BLaER1 treated with 17β-estradiol and CSF1 and Interleukin-3, amounts not matched to agents 10 nM and 100 nM (cell line): ENCODE measurements around the gene MLPH.

ENCODE experiments used
- H3K27ac ChIP-seq, 11 experiments: shearing (Covaris generic); formaldehyde crosslinking; 2 replicates each; pipeline ENCODE4 v1.8.1; 2022
- H3K27me3 ChIP-seq, 11 experiments: shearing (Covaris generic); formaldehyde crosslinking; 2 replicates each; pipeline ENCODE4 v1.8.1; 2022
- H3K36me3 ChIP-seq, 11 experiments: shearing (Covaris generic); formaldehyde crosslinking; 2 replicates each; pipeline ENCODE4 v1.8.1; 2022
- H3K4me1 ChIP-seq, 10 experiments: shearing (Covaris generic); formaldehyde crosslinking; 2 replicates each; pipeline ENCODE4 v1.8.1; 2022
- H3K4me2 ChIP-seq, 11 experiments: shearing (Covaris generic); formaldehyde crosslinking; 2 replicates each; pipeline ENCODE4 v1.8.1; 2022
- H3K4me3 ChIP-seq, 10 experiments: shearing (Covaris generic); formaldehyde crosslinking; 2 replicates each; pipeline ENCODE4 v1.8.1; 2022
- H3K9ac ChIP-seq, 11 experiments: shearing (Covaris generic); formaldehyde crosslinking; 2 replicates each; pipeline ENCODE4 v1.8.1; 2022
- H3K9me3 ChIP-seq, 11 experiments: shearing (Covaris generic); formaldehyde crosslinking; replicated peaks in 1 of 11; 2 replicates each; pipeline ENCODE4 v1.8.1; 2022
- H4K20me1 ChIP-seq, 11 experiments: shearing (Covaris generic); formaldehyde crosslinking; 2 replicates each; pipeline ENCODE4 v1.8.1; 2022
- Cebpa-rat ChIP-seq, 11 experiments: shearing (Covaris generic); IDR thresholded peaks; 2 replicates each; pipeline ENCODE4 v1.8.1; 2022

Gene MLPH

DNA sequence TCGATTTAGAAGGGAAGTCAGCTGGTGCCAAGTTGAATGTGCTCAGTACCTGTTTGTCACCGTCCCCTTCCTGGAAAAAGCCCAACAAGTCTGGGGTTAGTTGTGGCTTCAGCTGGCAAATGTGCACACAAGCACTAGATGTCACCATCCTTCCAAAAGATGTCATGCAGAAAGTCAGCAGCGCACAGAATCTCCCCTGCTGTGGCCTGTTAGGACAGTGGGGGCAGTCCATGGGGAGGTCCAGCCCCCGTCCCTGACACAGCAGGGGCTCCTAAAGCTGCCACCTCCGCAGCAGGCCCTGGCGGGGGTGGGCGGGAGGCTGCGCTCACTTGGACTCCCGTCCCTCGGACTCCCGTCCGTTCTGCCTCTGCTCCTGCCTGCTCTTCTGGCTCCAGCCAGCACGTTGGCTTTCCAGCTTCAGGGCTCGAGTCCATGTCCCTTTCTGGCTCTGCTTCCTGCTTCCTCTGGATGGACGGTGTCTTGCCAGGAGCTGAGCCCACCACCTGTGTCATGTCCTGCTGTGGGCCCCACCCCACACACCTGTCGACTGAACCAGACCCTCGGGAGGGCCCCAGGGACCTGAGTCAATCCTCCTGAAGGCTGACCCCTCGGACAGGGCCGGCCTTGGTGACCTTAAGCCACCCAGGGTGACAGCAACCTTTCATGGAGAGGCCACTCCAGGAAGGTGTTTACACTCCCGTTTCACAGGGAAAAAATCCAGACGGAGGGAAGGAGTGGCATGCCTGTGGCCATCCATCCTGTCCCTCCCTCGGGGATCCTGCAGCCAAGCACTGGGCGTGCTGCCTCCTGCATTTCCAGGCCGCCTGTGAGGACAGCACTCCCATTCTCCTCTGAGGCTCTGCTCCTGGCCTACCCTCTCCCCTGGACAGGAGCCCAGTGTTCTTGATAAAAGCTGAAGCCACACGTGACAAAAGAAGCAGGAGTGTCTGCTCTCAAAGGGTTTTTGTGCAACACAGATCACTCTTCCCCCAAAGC is 95.0 kb downstream of the MLPH start:
- Histone ChIP-seq H3K4me2 (peak overlapping the region in 10 of 11 experiments; percentile 2 to 45 (median 24); a peak in 15 of 22 replicates), H3K9ac (peak overlapping the region in 4 of 11 experiments; percentile 1 to 17 (median 8); a peak in 1 of 22 replicates), H3K9me3 (no peaks in the 10 kb centered on the region), H3K27ac (peak overlapping the region in 2 of 11 experiments; percentile 7 to 14; a peak in 3 of 22 replicates), H3K27me3 (no peaks in the 10 kb centered on the region), H3K36me3 (peaks cover 2 to 64% (median 32%) of the 10 kb centered on the region in 11 experiments; a peak in 19 of 22 replicates), H3K4me1 (peaks cover 42 to 70% (median 63%) of the 10 kb centered on the region in 10 experiments), H4K20me1 (peaks cover 0 to 49% (median 5%) of the 10 kb centered on the region in 11 experiments; a peak in 8 of 22 replicates), H3K4me3 (no peak overlapping the region)
- TF ChIP-seq Cebpa-rat (IDR thresholded peaks at IDR 0.05): no peak

DNA sequence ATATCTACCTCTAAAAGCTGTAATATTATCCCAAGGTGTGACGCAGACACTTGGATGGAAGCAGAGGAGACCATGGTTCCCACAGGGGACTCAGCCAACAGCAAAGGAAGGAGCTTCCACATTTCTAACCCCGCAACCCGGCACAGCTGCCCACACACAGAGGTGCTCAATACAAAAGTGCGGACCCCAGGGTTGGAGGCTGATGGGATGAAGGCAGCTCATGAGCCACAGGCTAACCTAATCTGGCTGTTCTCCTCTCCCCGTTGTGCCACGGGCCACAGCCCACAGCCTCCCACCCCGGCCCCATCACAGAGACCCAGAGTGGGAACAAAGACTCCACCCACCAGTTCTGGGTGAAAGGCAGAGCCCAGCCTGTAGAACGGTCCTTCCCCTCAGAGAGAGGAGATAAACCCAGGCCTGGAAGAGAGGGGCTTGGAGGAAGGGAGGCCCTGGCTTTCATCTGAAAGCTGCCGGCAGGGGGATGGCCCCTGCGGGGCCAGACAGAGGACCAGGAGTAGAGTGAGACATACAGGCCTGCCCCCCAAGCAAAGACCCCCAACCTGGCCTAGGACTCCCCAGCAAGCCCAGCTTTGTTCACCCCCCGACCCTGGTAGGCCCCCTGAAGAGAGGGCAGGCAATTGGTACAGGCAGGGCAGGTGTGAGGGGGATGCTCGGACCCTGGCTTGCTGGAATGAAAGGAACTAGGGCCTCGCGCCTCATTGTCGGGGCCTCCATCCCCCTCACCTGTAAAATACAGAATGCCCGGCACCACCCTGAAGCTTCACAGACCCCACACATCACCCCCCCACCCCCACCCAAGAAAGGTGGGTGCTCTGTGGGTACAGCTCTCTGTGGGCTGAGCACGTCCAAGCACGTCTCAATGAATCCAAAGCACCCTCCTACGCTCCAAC is 96.6 kb downstream of the MLPH start:
- no peak for TF ChIP-seq Cebpa-rat (IDR thresholded peaks at IDR 0.05)
- peak overlapping the region; percentile 9 to 96 (median 65); a peak in 18 of 22 replicates for H3K4me2 ChIP-seq
- peak overlapping the region in 3 of 11 experiments; percentile 28 to 35 (median 32); a peak in 3 of 22 replicates for H3K9ac ChIP-seq
- H3K9me3 ChIP-seq: peaks cover 0 to 6% (median 0%) of the 10 kb centered on the region in 11 experiments; a peak in 3 of 22 replicates
- H4K20me1 ChIP-seq: peaks cover 0 to 43% (median 5%) of the 10 kb centered on the region in 11 experiments; a peak in 8 of 22 replicates
- no peak overlapping the region; a peak in 1 of 22 replicates for H3K27ac ChIP-seq
- peaks cover 0 to 64% (median 27%) of the 10 kb centered on the region in 11 experiments; a peak in 16 of 22 replicates for H3K36me3 ChIP-seq
- no peaks in the 10 kb centered on the region for H3K27me3 ChIP-seq
- no peak overlapping the region for H3K4me3 ChIP-seq
- H3K4me1 ChIP-seq: peaks cover 57 to 86% (median 79%) of the 10 kb centered on the region in 10 experiments

DNA sequence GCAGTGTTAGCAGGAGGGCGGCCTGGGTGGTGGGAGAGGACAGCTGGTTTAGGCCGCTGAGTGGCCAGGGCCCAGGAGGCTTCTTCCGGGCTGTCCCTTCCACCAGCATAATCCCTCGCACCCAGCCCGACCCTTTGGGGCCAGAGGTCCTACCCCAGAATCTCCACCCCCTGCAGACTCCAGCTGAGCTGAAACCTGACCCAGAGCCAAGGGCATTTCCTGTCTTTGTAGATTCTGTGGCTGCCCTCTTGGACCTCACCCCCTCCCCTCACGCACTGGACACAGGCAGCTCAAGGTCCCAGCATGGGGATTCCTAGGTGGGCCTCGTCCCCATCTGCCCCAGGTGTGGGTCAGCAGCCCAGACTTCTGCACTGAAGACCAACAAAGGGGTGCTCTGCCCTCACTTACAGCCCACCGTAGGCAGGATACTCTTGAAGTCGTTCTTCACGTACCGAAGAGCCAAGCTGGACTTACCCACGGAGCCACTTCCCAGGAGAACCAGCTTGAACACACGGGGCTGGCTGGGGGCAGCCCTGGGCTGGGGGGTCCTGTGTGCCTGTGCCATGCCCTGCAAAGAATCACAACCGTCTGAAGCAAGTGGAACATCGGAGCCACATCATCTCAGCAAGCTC is 98.7 kb downstream of the MLPH start:
- H3K4me3 ChIP-seq: no peak overlapping the region
- peaks cover 0 to 43% (median 5%) of the 10 kb centered on the region in 11 experiments; a peak in 8 of 22 replicates for H4K20me1 ChIP-seq
- H3K4me2 ChIP-seq: peak overlapping the region; percentile 59 to 99 (median 93)

DNA sequence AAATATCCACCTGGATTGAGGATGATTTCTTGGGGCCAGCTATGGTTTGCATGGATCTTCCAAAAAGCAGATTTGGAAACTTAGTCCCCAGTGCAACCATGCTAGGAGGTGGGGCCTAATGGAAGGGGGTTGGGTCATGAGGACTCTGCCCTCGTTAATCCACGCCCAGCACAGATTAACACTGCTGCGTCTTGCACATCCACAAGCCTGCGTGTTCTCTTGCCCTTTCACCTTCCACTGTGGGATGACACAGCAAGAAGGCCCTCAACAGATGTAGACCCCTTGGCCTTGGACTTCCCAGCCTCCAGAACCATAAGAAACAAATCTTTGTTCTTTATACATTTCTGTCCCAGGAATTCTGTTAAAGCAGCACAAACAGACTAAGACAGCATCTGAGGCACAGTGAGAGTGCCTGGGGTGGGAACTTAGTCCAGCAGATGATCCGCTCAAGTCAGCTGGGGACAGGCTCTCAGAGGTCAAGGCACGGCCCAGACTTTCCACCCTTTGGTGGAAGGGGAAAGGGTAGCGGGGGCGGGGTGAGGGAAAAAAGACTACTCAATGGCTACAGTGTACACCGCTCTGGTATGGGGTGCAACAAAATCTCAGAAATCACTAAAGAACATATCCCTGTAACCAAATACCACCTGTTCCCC is 101.1 kb downstream of the MLPH start:
- H3K9me3 ChIP-seq: peaks cover 0 to 6% (median 0%) of the 10 kb centered on the region in 11 experiments; a peak in 3 of 22 replicates
- H3K4me2 ChIP-seq: peak overlapping the region; percentile 59 to 99 (median 93); a peak in 20 of 22 replicates
- H3K27me3 ChIP-seq: no peaks in the 10 kb centered on the region
- H3K9ac ChIP-seq: no peak overlapping the region
- peaks cover 82 to 100% (median 99%) of the 10 kb centered on the region in 10 experiments for H3K4me1 ChIP-seq
- H4K20me1 ChIP-seq: peaks cover 0 to 30% (median 0%) of the 10 kb centered on the region in 11 experiments; a peak in 7 of 22 replicates
- H3K36me3 ChIP-seq: peaks cover 0 to 39% (median 15%) of the 10 kb centered on the region in 11 experiments; a peak in 12 of 22 replicates
- no peak for TF ChIP-seq Cebpa-rat (IDR thresholded peaks at IDR 0.05)
- no peak overlapping the region for H3K4me3 ChIP-seq
- H3K27ac ChIP-seq: no peak overlapping the region

More for the DNA sequence above, 98.7 kb downstream of the MLPH start:
- peaks cover 0 to 6% (median 0%) of the 10 kb centered on the region in 11 experiments; a peak in 3 of 22 replicates for H3K9me3 ChIP-seq
- peak overlapping the region in 1 of 11 experiments; percentile 34; a peak in 1 of 22 replicates for H3K27ac ChIP-seq
- no peak for TF ChIP-seq Cebpa-rat (IDR thresholded peaks at IDR 0.05)
- H3K4me1 ChIP-seq: peaks cover 59 to 95% (median 90%) of the 10 kb centered on the region in 10 experiments
- no peaks in the 10 kb centered on the region for H3K27me3 ChIP-seq
- peaks cover 0 to 54% (median 22%) of the 10 kb centered on the region in 11 experiments; a peak in 12 of 22 replicates for H3K36me3 ChIP-seq
- peak overlapping the region in 5 of 11 experiments; percentile 11 to 38 (median 17); a peak in 5 of 22 replicates for H3K9ac ChIP-seq

DNA sequence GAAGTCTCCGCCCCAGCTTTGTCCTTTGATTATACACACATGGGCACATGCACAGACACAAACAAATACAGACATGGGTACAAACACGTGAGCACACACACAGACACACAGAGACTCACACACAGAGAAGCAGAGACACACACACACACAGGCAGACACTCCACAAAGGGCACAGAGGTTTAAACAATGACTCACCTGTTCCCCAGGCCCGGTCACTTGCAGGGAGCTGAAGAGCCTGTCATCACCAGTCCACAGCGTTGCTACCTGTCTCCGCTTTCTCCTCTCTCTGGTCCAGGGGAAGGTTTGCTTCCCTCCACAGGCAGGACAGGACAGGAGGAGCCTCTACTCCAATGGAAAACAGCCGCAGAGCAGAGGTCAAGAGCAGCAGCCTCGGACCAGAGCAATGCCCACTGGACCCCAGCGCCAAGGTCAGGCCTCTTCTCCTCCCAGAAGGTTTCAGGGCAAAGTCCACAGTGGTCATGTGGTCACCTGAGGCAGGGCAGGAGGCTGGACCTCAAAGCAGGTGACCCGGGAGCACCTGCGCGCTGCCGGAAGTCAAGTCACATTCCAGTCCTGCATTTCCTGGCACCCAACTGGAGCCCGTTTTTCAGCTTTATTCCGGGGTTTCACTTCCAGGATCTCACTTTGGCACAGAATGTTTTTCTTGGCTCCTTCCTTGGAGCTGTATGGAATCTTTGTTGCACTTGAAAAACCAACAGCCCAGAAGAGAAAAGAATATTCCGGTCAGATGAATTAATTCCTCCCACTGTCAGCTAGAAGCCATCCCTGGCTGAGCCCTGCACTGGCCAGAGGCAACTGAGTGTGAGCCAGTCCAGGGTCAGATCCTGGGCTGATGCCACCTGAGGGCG is 103.5 kb downstream of the MLPH start, which contains the start of gene RAB17:
Gene RAB17, minus strand, starts transcription at position 463 of the 869 bp plus-strand sequence. CDS start 4,580 bp downstream, outside the sequence.
- Histone ChIP-seq H3K4me1 (peaks cover 91 to 100% (median 100%) of the 10 kb centered on the region in 10 experiments), H3K36me3 (peaks cover 0 to 30% (median 12%) of the 10 kb centered on the region in 11 experiments; a peak in 11 of 22 replicates), H4K20me1 (peaks cover 0 to 21% (median 0%) of the 10 kb centered on the region in 11 experiments; a peak in 6 of 22 replicates), H3K4me3 (peak within 1 kb of the TSS; percentile 38 to 69 (median 50)), H3K27me3 (no peaks in the 10 kb centered on the region), H3K9ac (peak within 1 kb of the TSS; percentile 55 to 81 (median 70); a peak in 21 of 22 replicates), H3K27ac (peak within 1 kb of the TSS; percentile 38 to 89 (median 81)), H3K4me2 (peak within 1 kb of the TSS; percentile 89 to 99 (median 93)), H3K9me3 (peaks cover 0 to 6% (median 0%) of the 10 kb centered on the region in 11 experiments; a peak in 3 of 22 replicates)
- TF ChIP-seq Cebpa-rat (IDR thresholded peaks at IDR 0.05): no peak

DNA sequence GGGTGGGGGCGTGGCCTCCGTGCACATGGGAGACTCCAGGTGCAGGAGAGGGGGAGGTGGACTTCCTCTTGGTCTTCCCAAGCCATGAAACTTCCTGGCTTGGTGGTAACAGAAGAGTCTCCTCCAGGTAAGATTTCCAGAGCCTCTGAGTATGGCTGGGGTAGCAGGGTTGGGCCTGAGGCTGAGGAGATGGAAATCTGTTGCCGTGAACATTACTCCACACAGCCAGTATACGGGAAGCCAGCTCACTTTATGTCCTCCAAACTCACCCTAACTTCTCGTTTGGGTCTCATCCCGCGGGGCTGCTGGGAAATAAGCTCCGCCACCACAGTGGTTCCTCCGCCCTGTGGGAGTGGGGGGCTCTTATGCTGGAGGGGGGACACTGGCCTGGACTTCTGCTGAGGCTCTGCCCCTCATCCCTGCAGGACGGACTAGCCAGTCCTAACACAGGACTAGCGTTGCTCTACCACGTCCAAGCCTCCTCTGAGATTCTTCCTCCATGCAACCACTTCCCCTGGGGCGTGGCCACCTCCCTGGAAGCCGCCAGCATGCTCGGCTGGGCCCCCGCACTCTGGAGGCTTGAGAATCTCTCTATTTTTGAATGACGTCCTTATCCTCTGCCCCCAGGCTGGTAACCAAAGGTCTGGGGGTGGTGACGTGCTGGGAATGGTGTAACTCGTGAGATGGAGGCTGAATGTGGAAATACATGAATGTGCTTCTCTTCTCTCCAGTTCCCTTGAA is 104.3 kb downstream of the MLPH start:
- no peak for TF ChIP-seq Cebpa-rat (IDR thresholded peaks at IDR 0.05)
- Histone ChIP-seq H3K4me1 (peaks cover 91 to 100% (median 100%) of the 10 kb centered on the region in 10 experiments), H3K27ac (peak overlapping the region; percentile 38 to 89 (median 81)), H3K4me3 (peak overlapping the region; percentile 38 to 69 (median 50)), H4K20me1 (peaks cover 0 to 14% (median 0%) of the 10 kb centered on the region in 11 experiments; a peak in 4 of 22 replicates), H3K9me3 (peaks cover 0 to 6% (median 0%) of the 10 kb centered on the region in 11 experiments; a peak in 3 of 22 replicates), H3K27me3 (no peaks in the 10 kb centered on the region), H3K36me3 (peaks cover 0 to 24% (median 7%) of the 10 kb centered on the region in 11 experiments; a peak in 7 of 22 replicates), H3K9ac (peak overlapping the region; percentile 55 to 81 (median 70); a peak in 21 of 22 replicates), H3K4me2 (peak overlapping the region; percentile 89 to 99 (median 93))
